ENCODE data around the gene FBXW2.
A peak's percentile ranks its signal among the peaks of the same experiment; 100 is the strongest.

Gene FBXW2

DNA sequence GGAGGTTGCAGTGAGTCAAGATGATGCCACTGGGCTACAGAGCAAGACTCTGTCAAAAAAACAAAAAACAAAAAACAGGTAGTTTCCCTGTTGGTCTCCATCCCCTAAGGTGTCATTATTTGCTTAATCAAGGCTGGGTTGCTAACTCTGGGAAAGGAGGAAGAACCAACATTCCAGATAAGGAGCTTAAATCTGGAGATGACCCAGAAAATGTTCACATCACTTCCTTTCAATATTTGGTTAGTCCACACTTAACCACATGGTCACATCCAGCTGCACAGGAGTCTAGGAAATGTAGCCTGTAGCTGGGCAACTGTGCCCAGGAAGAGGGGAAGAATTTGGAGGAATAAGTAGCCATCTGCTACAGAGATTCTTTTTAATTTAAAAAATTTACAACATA, 53.1 kb downstream of the FBXW2 start:
- peak; percentile 13 for DNase-seq (ENCODE audit: low read depth)
- H3K4me3 ChIP-seq (ENCODE audit: low read depth, low read length), result no peak overlapping the region
- TF ChIP-seq, protein P1, sequence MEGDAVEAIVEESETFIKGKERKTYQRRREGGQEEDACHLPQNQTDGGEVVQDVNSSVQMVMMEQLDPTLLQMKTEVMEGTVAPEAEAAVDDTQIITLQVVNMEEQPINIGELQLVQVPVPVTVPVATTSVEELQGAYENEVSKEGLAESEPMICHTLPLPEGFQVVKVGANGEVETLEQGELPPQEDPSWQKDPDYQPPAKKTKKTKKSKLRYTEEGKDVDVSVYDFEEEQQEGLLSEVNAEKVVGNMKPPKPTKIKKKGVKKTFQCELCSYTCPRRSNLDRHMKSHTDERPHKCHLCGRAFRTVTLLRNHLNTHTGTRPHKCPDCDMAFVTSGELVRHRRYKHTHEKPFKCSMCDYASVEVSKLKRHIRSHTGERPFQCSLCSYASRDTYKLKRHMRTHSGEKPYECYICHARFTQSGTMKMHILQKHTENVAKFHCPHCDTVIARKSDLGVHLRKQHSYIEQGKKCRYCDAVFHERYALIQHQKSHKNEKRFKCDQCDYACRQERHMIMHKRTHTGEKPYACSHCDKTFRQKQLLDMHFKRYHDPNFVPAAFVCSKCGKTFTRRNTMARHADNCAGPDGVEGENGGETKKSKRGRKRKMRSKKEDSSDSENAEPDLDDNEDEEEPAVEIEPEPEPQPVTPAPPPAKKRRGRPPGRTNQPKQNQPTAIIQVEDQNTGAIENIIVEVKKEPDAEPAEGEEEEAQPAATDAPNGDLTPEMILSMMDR (conservative IDR thresholded peaks at IDR 0.05; ENCODE audit: low read depth, low read length), result no peak

DNA sequence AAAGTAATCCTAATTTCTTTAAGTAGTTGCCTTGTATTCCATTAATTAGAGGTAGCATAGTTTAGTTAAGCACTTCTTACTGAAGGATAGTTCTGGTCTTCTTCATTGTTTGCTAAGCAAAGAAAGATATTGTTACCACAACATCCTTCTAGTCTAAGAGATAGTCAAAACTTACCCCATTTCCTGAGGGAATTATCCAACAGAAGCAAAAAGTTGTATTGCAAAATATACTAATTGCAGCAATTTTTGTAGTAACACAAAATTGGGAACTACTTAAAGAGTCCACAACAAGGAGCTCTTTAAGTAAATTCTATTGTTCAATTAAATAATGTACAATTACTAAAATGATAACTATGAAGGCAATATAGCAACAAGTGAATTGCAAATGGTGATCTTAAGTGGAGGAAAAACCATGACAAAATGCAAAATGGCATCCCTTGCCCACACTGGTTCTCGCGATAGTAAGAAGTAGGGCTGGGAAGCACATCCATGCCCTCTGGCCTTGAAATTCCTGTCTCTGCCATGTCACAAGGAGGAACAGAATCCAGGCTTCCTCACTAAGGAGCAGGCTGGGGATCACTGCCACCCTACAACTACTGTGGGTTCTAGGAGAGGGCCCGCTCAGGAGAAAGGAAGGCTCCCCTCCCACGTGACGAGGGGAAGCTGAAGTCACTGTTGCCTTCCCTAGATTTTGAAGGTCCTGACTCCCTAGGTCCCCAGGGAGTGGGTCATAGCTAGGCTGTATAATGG, 55.6 kb downstream of the FBXW2 start:
- TF ChIP-seq, protein P1 (conservative IDR thresholded peaks at IDR 0.05; ENCODE audit: low read depth, low read length), result no peak
- no peak overlapping the region for H3K4me3 ChIP-seq (ENCODE audit: low read depth, low read length)
- no peak for DNase-seq (ENCODE audit: low read depth)

DNA sequence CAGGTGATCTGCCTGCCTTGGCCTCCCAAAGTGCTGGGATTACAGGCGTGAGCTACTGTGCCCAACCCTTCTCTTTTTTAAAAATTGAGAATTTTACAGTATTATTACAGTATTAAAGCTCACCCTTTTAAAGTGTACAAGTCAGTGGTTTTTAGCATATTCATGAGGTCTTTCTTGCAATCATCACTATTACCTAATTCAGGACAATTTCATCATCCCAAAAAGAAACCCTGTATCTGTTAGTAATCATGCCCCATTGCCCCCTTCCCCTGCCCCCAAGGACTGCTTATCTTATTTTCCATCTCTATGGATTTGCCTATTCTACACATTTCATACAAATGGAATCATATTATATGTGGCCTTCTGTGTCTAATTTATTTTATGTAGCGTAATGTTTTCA, 56.3 kb downstream of the FBXW2 start:
- no peak for DNase-seq (ENCODE audit: low read depth)
- TF ChIP-seq, protein P1 (conservative IDR thresholded peaks at IDR 0.05; ENCODE audit: low read depth, low read length), result no peak
- H3K4me3 ChIP-seq (ENCODE audit: low read depth, low read length), result no peak overlapping the region

DNA sequence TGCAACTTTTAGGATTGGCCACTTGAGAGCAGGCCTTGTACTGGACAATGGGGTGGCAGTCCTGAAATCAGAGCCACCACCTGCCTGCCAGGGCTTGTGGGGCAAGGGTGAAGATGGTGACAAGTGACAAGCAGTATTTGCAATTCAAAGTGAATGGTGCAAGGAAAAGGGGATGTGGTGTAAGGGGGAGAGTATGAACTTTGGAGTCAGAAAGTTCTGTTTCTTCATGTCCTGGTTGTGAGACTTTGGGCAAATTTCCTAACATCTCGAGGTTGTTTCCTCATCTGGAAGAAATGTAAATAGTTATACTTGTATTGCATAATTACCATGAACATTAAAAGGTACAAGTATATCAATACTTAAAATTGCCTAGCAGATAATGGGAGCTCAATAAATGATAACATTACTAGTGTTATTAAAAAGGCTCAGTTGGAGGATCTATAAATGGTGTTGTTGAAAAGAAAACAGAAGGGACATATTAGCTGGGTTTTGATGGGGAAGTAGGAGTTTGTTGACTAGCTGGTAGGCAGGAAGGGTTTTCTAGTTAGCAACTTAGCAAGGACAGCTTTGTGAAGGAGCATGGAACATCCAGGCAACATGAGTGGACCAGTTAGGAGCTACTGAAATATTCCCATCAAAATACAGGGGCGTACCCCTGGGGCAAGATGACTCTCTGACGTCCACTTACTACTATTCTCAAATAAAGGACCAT, 57.6 kb downstream of the FBXW2 start:
- TF ChIP-seq, protein P1 (conservative IDR thresholded peaks at IDR 0.05; ENCODE audit: low read depth, low read length), result no peak
- no peak overlapping the region for H3K4me3 ChIP-seq (ENCODE audit: low read depth, low read length)
- DNase-seq (ENCODE audit: low read depth), result peak; percentile 74

DNA sequence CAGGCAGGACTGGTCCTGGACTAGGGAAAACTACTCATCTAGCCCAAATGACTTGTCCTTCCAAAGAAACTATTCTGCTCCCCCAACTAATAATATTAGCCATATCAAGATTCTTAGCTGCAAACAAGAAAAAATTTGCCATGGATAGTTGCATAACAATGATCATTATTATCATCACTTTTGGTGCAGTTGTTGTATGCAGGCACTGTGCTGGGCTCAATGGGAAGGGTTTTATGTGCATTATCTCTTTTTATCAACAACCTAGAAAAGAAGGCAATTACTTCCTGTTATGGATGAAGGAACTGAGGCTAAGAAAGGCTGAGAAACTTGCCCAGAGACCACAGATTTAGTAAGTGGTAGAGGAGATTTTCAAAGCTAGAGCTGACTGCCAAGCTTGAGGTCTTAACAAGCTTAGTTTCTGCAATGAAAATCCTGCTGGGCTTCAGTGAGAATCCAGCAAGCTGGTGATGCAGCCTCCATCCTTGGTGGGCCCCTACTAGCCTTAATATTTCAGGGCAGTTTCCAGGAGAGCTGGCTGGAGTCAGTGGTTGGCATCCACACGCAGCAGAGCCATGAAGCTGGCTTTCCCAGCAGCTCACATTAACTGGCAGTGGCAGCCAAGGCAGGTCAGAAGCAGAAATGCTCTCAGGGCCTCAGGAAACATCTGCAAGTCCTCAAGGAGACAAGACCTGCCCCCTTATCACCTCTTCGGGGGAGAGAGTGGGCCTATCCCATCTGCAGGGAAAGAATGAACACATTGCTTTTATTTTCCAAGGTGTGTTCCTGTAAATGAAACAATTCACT, 58.4 kb downstream of the FBXW2 start:
- no peak for DNase-seq (ENCODE audit: low read depth)
- TF ChIP-seq, protein P1 (conservative IDR thresholded peaks at IDR 0.05; ENCODE audit: low read depth, low read length), result no peak
- no peak overlapping the region for H3K4me3 ChIP-seq (ENCODE audit: low read depth, low read length)

DNA sequence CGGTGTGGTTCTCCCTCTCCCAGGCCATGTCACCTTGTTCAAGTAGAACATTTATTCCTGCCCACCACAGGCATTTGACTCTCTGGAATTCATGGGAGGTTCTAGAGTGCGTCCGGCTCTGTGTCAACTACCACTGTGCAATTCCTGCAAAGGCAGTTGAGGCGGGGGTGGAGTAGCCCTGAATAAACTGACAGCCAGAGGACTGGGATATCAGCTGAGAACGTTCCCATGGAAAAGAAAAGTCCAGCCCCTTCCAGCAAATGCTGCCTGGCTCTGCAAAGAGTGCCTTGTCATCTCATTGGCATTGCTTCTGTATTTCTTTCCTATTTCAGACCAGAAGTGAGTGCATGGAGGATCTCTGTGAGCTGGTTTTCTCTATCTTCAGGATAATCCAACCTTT, 60.0 kb downstream of the FBXW2 start:
- no peak overlapping the region for H3K4me3 ChIP-seq (ENCODE audit: low read depth, low read length)
- peak; percentile 55 for DNase-seq (ENCODE audit: low read depth)
- TF ChIP-seq, protein P1 (conservative IDR thresholded peaks at IDR 0.05; ENCODE audit: low read depth, low read length), result no peak
